ENCODE data around the gene ARHGEF25. TPM values are rescaled to one million over a fixed set of nuclear protein-coding genes. Genes with fewer than 3 reads are reported as not detected.

ARHGEF25 gene
- total RNA-seq, 1 experiment from 2014 or later, result 12.9 TPM

DNA sequence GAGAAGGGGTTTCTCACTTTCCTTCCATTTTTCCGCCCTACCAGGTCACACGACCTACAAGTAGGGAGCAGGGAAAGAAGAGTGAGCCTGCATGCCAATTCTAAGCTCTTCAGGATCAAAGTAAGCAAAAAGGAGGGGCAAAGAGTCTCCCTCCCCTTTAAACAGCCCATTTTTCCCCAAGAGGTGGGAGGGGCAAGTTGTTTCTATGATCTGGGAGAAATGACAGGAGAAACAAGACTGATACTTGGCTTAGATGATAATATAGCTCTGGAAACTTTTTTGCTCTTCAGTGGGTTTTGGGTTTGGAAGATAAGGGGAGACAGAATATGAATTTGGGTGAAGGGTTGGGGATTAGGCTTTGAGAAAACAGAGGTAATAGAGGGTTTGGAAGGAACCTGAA, 4.8 kb upstream of the ARHGEF25 start:
- H3K27me3 ChIP-seq (ENCODE audit: insufficient read depth, low read depth), result peaks cover 34% of the 10 kb centered on the region
- H3K9me2 ChIP-seq (ENCODE audit: insufficient read depth), result no peaks in the 10 kb centered on the region
- H3F3A ChIP-seq (ENCODE audit: insufficient read depth, low read depth), result peaks cover 8% of the 10 kb centered on the region; the same call in 1 of the 2 replicates
- POLR2A ChIA-PET (ENCODE audit: unreplicated experiment), result no interaction called here
- no peaks in the 10 kb centered on the region for H3K79me2 ChIP-seq (ENCODE audit: low read depth)
- TF ChIP-seq, protein P1, sequence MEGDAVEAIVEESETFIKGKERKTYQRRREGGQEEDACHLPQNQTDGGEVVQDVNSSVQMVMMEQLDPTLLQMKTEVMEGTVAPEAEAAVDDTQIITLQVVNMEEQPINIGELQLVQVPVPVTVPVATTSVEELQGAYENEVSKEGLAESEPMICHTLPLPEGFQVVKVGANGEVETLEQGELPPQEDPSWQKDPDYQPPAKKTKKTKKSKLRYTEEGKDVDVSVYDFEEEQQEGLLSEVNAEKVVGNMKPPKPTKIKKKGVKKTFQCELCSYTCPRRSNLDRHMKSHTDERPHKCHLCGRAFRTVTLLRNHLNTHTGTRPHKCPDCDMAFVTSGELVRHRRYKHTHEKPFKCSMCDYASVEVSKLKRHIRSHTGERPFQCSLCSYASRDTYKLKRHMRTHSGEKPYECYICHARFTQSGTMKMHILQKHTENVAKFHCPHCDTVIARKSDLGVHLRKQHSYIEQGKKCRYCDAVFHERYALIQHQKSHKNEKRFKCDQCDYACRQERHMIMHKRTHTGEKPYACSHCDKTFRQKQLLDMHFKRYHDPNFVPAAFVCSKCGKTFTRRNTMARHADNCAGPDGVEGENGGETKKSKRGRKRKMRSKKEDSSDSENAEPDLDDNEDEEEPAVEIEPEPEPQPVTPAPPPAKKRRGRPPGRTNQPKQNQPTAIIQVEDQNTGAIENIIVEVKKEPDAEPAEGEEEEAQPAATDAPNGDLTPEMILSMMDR (conservative IDR thresholded peaks at IDR 0.05), result no peak
- TF ChIP-seq EZH2 (IDR thresholded peaks at IDR 0.05; ENCODE audit: low read depth), result no peak
- H4K20me1 ChIP-seq (ENCODE audit: insufficient read depth), result no peaks in the 10 kb centered on the region
- CTCF ChIA-PET, result no interaction called here
- H3K4me3 ChIP-seq, result no peak overlapping the region
- no peak overlapping the region for H3K27ac ChIP-seq
- no peaks in the 10 kb centered on the region for H3K4me1 ChIP-seq (replicated peaks; ENCODE audit: insufficient read depth)
- BruUV-seq (replicated peaks), result no TSS peak
- DNase-seq, result no peak
- H3K9me3 ChIP-seq (ENCODE audit: insufficient read depth, low read depth), result no peaks in the 10 kb centered on the region
- H3K36me3 ChIP-seq (ENCODE audit: low read depth), result no peaks in the 10 kb centered on the region
- H3K4me2 ChIP-seq, result no peak overlapping the region
- no peak overlapping the region for H2AFZ ChIP-seq
- intact Hi-C loops (cut with micrococcal nuclease; ENCODE audit: unreplicated experiment), result no loop called here

DNA sequence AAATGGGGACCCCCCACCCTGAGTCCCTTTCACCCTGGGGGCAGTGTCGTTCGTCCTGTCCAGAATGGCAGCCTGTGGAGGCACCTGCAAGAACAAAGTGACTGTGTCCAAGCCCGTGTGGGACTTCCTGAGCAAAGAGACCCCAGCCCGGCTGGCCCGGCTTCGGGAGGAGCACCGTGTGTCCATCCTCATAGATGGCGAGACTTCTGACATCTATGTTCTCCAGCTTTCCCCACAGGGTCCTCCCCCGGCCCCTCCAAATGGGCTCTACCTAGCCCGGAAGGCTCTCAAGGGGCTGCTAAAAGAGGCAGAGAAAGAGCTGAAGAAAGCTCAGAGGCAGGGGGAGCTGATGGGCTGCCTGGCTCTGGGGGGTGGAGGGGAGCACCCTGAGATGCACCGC, 4.4 kb upstream of the ARHGEF25 start:
- H3F3A ChIP-seq (ENCODE audit: insufficient read depth, low read depth), result 0 out of 2 replicates have a peak, but pooled peaks cover 8% of the 10 kb centered on the region
- no peak overlapping the region for H3K4me2 ChIP-seq
- no peak for DNase-seq
- H3K4me1 ChIP-seq (replicated peaks; ENCODE audit: insufficient read depth), result no peaks in the 10 kb centered on the region
- H3K36me3 ChIP-seq (ENCODE audit: low read depth), result no peaks in the 10 kb centered on the region
- H3K79me2 ChIP-seq (ENCODE audit: low read depth), result no peaks in the 10 kb centered on the region
- BruUV-seq (replicated peaks), result no TSS peak
- TF ChIP-seq, protein P1 (conservative IDR thresholded peaks at IDR 0.05), result no peak
- TF ChIP-seq EZH2 (IDR thresholded peaks at IDR 0.05; ENCODE audit: low read depth), result no peak
- H3K4me3 ChIP-seq, result no peak overlapping the region
- no peak overlapping the region for H3K27ac ChIP-seq
- intact Hi-C loops (cut with micrococcal nuclease; ENCODE audit: unreplicated experiment), result no loop called here
- H4K20me1 ChIP-seq (ENCODE audit: insufficient read depth), result no peaks in the 10 kb centered on the region
- H2AFZ ChIP-seq, result no peak overlapping the region
- H3K9me3 ChIP-seq (ENCODE audit: insufficient read depth, low read depth), result no peaks in the 10 kb centered on the region
- H3K27me3 ChIP-seq (ENCODE audit: insufficient read depth, low read depth), result peaks cover 35% of the 10 kb centered on the region
- POLR2A ChIA-PET (ENCODE audit: unreplicated experiment), result no interaction called here
- no peaks in the 10 kb centered on the region for H3K9me2 ChIP-seq (ENCODE audit: insufficient read depth)
- CTCF ChIA-PET, result no interaction called here

DNA sequence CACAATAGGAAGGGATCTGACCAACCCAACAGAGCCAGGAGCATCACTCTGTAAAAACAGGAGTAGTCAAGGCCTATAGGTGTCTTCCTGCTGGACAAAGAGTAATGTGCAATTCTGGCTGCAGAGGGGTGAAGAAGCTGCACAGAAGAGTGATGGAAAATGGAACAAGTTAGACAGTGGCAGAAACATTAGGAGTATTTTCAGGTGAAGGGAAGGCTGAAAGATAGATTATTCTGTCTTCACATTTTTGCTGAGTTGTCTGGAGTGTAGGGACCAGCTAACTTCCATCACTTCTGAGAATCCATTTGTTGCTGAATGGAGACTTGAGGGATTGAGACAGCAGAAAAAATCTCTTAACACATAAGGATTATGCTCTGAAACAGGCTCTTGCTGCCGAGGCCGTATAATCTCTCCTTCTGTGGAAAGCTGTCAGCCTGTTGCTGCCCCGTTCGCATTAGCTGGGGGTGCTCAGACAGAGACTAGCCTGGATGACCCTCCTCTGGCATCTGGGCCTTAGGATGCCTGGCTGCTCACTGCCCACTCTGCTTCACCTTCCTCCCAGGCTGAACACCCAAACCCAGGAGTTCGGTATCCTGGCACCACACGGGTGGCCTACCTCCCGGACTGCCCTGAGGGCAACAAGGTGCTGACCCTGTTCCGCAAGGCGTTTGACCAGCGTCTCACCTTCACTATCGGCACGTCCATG, 3.1 kb upstream of the ARHGEF25 start:
- ChIA-PET POLR2A (ENCODE audit: unreplicated experiment) (no interaction called here), CTCF (interaction anchor here (0.7 kb wide), 1 partner anchor 41 kb away, joined by 3 read pairs; no protein-coding TSS in a partner anchor)
- intact Hi-C loops (cut with micrococcal nuclease; ENCODE audit: unreplicated experiment), result no loop called here
- Histone ChIP-seq H3K79me2 (ENCODE audit: low read depth) (no peaks in the 10 kb centered on the region), H3K27me3 (ENCODE audit: insufficient read depth, low read depth) (peaks cover 48% of the 10 kb centered on the region), H3K4me1 (replicated peaks; ENCODE audit: insufficient read depth) (no peaks in the 10 kb centered on the region), H3K9me2 (ENCODE audit: insufficient read depth) (no peaks in the 10 kb centered on the region), H3K36me3 (ENCODE audit: low read depth) (no peaks in the 10 kb centered on the region), H3K27ac (no peak overlapping the region), H2AFZ (no peak overlapping the region), H3K4me2 (no peak overlapping the region), H4K20me1 (ENCODE audit: insufficient read depth) (no peaks in the 10 kb centered on the region), H3F3A (ENCODE audit: insufficient read depth, low read depth) (0 out of 2 replicates have a peak, but pooled peaks cover 3% of the 10 kb centered on the region), H3K9me3 (ENCODE audit: insufficient read depth, low read depth) (no peaks in the 10 kb centered on the region), H3K4me3 (no peak overlapping the region)
- no peak for DNase-seq
- TF ChIP-seq, protein P1 (conservative IDR thresholded peaks at IDR 0.05), result no peak
- TF ChIP-seq EZH2 (IDR thresholded peaks at IDR 0.05; ENCODE audit: low read depth), result no peak
- no TSS peak for BruUV-seq (replicated peaks)

Data from PC-9 (cell line).